WTC11 (cell line): Measurements from ENCODE around the gene PTPN3. TPM values are rescaled to one million over a fixed set of nuclear protein-coding genes. Genes with fewer than 3 reads are reported as not detected.

ENCODE experiments used
- ATAC-seq: fragments of 200-7000 bp; cut with Tn5 transposase; 2 replicates; pipeline ENCODE4 v1.10.0; 2021; ENCODE audit warnings: mild to moderate bottlenecking, moderate library complexity
- CTCF ChIA-PET: fragments of 300-600 bp; sonication (Branson Sonifier 250); formaldehyde crosslinking; loops from one replicate; lab custom pipeline; 2021; ENCODE audit warnings: antibody characterized with exemption; lab: Charles Lee
- POLR2A ChIA-PET: fragments of 350-600 bp; sonication (Branson Sonifier 250); formaldehyde crosslinking; loops from one replicate; lab custom pipeline; 2021; ENCODE audit warnings: antibody characterized with exemption; lab: Charles Lee
- DNase-seq: peaks from one replicate; pipeline ENCODE4 v3.0.0; 2021; ENCODE audit warnings: low spot score
- H3K27ac Mint-ChIP-seq: 2 replicates; pipeline ENCODE4 v1.8.0; 2021; ENCODE audit warnings: mixed read lengths
- H3K27me3 Mint-ChIP-seq: 2 replicates; pipeline ENCODE4 v1.8.0; 2021; ENCODE audit warnings: low read depth, mild to moderate bottlenecking, moderate library complexity, mixed read lengths
- H3K36me3 Mint-ChIP-seq: 2 replicates; pipeline ENCODE4 v1.8.0; 2021; ENCODE audit warnings: mixed read lengths
- H3K4me1 Mint-ChIP-seq: 2 replicates; pipeline ENCODE4 v1.8.0; 2022; ENCODE audit warnings: mixed read lengths
- H3K4me3 Mint-ChIP-seq: 2 replicates; pipeline ENCODE4 v1.8.0; 2021; ENCODE audit warnings: mild to moderate bottlenecking, moderate library complexity, mixed read lengths
- H3K9me3 Mint-ChIP-seq: 2 replicates; pipeline ENCODE4 v1.8.0; 2021; ENCODE audit warnings: mixed read lengths
- CREB1 ChIP-seq: sonication (generic); formaldehyde crosslinking; IDR thresholded peaks from 2 replicates; pipeline ENCODE4 v1.8.0; 2023; ENCODE audit warnings: mild to moderate bottlenecking, missing genetic modification reagents
- CREM ChIP-seq: sonication (generic); formaldehyde crosslinking; IDR thresholded peaks from 2 replicates; pipeline ENCODE4 v1.8.1; 2022; ENCODE audit warnings: mild to moderate bottlenecking, missing genetic modification reagents, moderate library complexity
- GABPB1 ChIP-seq: sonication (generic); formaldehyde crosslinking; IDR thresholded peaks from 2 replicates; pipeline ENCODE4 v1.8.1; 2023; ENCODE audit warnings: mild to moderate bottlenecking, missing genetic modification reagents
- HMGA2 ChIP-seq: fragments of 250-450 bp; sonication (Bioruptor Pico); IDR thresholded peaks from 2 replicates; pipeline ENCODE4 v1.4.0; 2021; ENCODE audit warnings: mild to moderate bottlenecking, moderate library complexity
- IRF2 ChIP-seq: sonication (generic); formaldehyde crosslinking; IDR thresholded peaks from 2 replicates; pipeline ENCODE4 v1.8.0; 2022; ENCODE audit warnings: low read depth, missing genetic modification reagents, borderline replicate concordance
- KAT7 ChIP-seq: sonication (generic); formaldehyde crosslinking; IDR thresholded peaks from 2 replicates; pipeline ENCODE4 v1.8.1; 2023; ENCODE audit warnings: missing genetic modification reagents, mild to moderate bottlenecking, borderline replicate concordance
- MXD4 ChIP-seq: fragments of 250-450 bp; sonication (Bioruptor Pico); IDR thresholded peaks from 2 replicates; pipeline ENCODE4 v1.8.0; 2021; ENCODE audit warnings: mild to moderate bottlenecking, moderate library complexity, borderline replicate concordance
- MYBL2 ChIP-seq: sonication (generic); formaldehyde crosslinking; IDR thresholded peaks from 2 replicates; pipeline ENCODE4 v1.8.1; 2023; ENCODE audit warnings: mild to moderate bottlenecking, moderate library complexity, missing genetic modification reagents
- NFE2L1 ChIP-seq: sonication (generic); formaldehyde crosslinking; IDR thresholded peaks from 2 replicates; pipeline ENCODE4 v1.8.1; 2023; ENCODE audit warnings: missing genetic modification reagents
- SP1 ChIP-seq: sonication (generic); formaldehyde crosslinking; conservative IDR thresholded peaks from 2 replicates; pipeline ENCODE4 v1.8.1; 2022; ENCODE audit warnings: missing genetic modification reagents
- ZNF138 ChIP-seq: sonication (generic); formaldehyde crosslinking; conservative IDR thresholded peaks from 2 replicates; pipeline ENCODE4 v1.8.1; 2022; ENCODE audit warnings: mild to moderate bottlenecking, moderate library complexity, missing genetic modification reagents
- ZNF396 ChIP-seq: fragments of 250-450 bp; sonication (Bioruptor Pico); IDR thresholded peaks from 2 replicates; pipeline ENCODE4 v1.8.0; 2021; ENCODE audit warnings: mild to moderate bottlenecking, moderate library complexity, borderline replicate concordance
- total RNA-seq: library from RNA; stranded (reverse); gene quantifications from 3 replicates; pipeline ENCODE4 v1.2.3, GENCODE V29; 2021
- TF ChIP-seq, protein P1 (sequence below): sonication (generic); formaldehyde crosslinking; IDR thresholded peaks from 2 replicates; pipeline ENCODE4 v1.8.0; 2022; ENCODE audit warnings: mild to moderate bottlenecking, missing genetic modification reagents
- TF ChIP-seq, protein P2 (sequence below): fragments of 200-600 bp; IDR thresholded peaks from 2 replicates; pipeline ENCODE4 v1.8.0; 2022; ENCODE audit warnings: antibody characterized with exemption
- TF ChIP-seq, protein P3 (sequence below): sonication (generic); formaldehyde crosslinking; IDR thresholded peaks from 2 replicates; pipeline ENCODE4 v1.8.1; 2023; ENCODE audit warnings: mild to moderate bottlenecking, moderate library complexity, missing genetic modification reagents
- TF ChIP-seq, protein P4 (sequence below): sonication (generic); formaldehyde crosslinking; conservative IDR thresholded peaks from 2 replicates; pipeline ENCODE4 v1.8.1; 2022; ENCODE audit warnings: mild to moderate bottlenecking, missing genetic modification reagents

Gene PTPN3
- total RNA-seq, 1 experiment from 2014 or later = 1.7 TPM

DNA sequence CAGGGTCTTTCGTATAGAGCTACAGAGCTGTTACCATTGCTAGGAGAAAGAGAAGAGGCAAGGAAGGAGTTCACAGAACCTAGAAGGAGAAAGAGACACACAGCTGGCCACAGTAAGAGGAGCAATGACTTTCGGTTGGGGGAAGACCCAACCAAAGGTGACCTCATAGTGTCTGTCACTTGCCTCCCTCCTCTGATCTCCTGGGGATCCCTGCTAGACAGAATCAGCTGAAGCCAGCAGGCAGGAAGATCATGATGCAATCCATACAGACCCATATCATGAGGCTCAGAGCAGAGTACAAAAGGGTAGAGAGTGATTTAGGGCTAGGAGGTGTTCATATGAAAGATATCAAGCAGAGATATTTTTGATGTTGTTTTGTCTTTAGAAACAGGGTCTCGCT lies 151.2 kb downstream of the PTPN3 start:
- ATAC-seq (no peak), DNase-seq (no peak)
- no peak overlapping the region for H3K27ac Mint-ChIP-seq
- H3K36me3 Mint-ChIP-seq = no peaks in the 10 kb centered on the region
- ChIA-PET POLR2A (no interaction called here), CTCF (interaction anchor here (2.9 kb wide), 1 partner anchor 64 kb away, joined by 29 read pairs; no protein-coding TSS in a partner anchor)
- TF ChIP-seq, protein P1, sequence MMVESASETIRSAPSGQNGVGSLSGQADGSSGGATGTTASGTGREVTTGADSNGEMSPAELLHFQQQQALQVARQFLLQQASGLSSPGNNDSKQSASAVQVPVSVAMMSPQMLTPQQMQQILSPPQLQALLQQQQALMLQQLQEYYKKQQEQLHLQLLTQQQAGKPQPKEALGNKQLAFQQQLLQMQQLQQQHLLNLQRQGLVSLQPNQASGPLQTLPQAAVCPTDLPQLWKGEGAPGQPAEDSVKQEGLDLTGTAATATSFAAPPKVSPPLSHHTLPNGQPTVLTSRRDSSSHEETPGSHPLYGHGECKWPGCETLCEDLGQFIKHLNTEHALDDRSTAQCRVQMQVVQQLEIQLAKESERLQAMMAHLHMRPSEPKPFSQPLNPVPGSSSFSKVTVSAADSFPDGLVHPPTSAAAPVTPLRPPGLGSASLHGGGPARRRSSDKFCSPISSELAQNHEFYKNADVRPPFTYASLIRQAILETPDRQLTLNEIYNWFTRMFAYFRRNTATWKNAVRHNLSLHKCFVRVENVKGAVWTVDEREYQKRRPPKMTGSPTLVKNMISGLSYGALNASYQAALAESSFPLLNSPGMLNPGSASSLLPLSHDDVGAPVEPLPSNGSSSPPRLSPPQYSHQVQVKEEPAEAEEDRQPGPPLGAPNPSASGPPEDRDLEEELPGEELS (CRISPR knock-in tag) = no peak
- TF ChIP-seq MXD4 (CRISPR knock-in tag) = no peak
- TF ChIP-seq GABPB1 = peak; percentile 58
- peaks cover 11% of the 10 kb centered on the region for H3K4me1 Mint-ChIP-seq
- H3K4me3 Mint-ChIP-seq = no peak overlapping the region
- no peaks in the 10 kb centered on the region; the same call in 1 of the 2 replicates for H3K27me3 Mint-ChIP-seq
- no peaks in the 10 kb centered on the region for H3K9me3 Mint-ChIP-seq

DNA sequence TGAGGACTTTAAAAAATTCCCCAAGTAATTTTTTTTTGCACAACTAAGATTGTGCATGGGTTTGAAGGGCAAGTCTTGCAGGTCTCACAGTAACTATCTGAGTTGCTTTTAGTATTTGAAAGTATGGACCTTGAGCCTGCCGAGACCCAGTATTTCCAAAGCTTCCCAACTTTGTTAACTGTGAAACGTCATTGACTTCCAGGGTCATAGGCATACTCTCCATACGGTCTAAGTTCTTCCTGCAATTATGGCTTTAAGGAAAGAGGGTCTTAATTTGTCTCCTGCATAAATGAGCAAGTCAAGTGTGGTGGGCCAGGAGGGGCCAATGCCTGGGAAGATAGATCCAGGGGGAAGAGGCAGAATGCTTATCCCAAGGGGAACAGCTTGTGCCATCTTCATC lies 153.2 kb downstream of the PTPN3 start:
- TF ChIP-seq CREM = no peak
- TF ChIP-seq GABPB1 = no peak
- H3K9me3 Mint-ChIP-seq = no peaks in the 10 kb centered on the region
- DNase-seq = no peak
- ChIA-PET CTCF (interaction anchor here (0.6 to 2.9 kb wide), 16 partner anchors 10 to 391 kb away, joined by 3 to 29 read pairs (median 8); no protein-coding TSS in a partner anchor), POLR2A (interaction anchor here (0.6 to 1.4 kb wide), 3 partner anchors 14 to 32 kb away, joined by 3 to 4 read pairs (median 3); no protein-coding TSS in a partner anchor)
- H3K36me3 Mint-ChIP-seq = no peaks in the 10 kb centered on the region
- no peaks in the 10 kb centered on the region; the same call in 1 of the 2 replicates for H3K27me3 Mint-ChIP-seq
- ATAC-seq = no peak
- no peak overlapping the region for H3K27ac Mint-ChIP-seq
- H3K4me1 Mint-ChIP-seq = peaks cover 11% of the 10 kb centered on the region
- H3K4me3 Mint-ChIP-seq = no peak overlapping the region

DNA sequence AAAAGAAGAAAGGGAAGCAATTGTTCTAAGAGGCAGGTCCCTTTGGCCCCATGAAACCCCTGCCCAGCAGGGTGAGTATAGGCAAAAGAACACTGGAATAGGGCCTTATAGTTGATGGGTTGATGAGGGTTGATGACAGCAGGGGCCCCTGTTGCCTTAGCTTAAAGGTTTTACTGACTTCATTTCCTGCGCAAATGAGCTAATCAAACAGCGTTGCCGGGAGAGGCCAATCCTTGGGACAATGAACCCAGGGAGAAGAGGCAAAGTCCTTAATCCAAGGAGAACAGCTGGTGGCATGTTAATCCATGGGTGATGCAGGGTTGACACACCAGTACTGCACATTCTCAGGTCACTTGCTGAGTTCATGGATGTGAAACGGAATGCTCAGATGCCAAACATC lies 155.2 kb downstream of the PTPN3 start:
- Mint-ChIP-seq H3K9me3 (no peaks in the 10 kb centered on the region), H3K36me3 (no peaks in the 10 kb centered on the region), H3K4me1 (peaks cover 15% of the 10 kb centered on the region), H3K27ac (no peak overlapping the region)
- no peak for DNase-seq
- ATAC-seq = no peak
- POLR2A ChIA-PET = no interaction called here
- TF ChIP-seq KAT7 = no peak
- no peak for TF ChIP-seq ZNF396 (CRISPR knock-in tag)
- TF ChIP-seq CREB1 (CRISPR knock-in tag) = no peak
- no peak for TF ChIP-seq HMGA2 (CRISPR knock-in tag)
- no peak for TF ChIP-seq SP1 (CRISPR knock-in tag)
- TF ChIP-seq NFE2L1 = no peak
- TF ChIP-seq, protein P2, sequence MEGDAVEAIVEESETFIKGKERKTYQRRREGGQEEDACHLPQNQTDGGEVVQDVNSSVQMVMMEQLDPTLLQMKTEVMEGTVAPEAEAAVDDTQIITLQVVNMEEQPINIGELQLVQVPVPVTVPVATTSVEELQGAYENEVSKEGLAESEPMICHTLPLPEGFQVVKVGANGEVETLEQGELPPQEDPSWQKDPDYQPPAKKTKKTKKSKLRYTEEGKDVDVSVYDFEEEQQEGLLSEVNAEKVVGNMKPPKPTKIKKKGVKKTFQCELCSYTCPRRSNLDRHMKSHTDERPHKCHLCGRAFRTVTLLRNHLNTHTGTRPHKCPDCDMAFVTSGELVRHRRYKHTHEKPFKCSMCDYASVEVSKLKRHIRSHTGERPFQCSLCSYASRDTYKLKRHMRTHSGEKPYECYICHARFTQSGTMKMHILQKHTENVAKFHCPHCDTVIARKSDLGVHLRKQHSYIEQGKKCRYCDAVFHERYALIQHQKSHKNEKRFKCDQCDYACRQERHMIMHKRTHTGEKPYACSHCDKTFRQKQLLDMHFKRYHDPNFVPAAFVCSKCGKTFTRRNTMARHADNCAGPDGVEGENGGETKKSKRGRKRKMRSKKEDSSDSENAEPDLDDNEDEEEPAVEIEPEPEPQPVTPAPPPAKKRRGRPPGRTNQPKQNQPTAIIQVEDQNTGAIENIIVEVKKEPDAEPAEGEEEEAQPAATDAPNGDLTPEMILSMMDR = no peak
- TF ChIP-seq, protein P3, sequence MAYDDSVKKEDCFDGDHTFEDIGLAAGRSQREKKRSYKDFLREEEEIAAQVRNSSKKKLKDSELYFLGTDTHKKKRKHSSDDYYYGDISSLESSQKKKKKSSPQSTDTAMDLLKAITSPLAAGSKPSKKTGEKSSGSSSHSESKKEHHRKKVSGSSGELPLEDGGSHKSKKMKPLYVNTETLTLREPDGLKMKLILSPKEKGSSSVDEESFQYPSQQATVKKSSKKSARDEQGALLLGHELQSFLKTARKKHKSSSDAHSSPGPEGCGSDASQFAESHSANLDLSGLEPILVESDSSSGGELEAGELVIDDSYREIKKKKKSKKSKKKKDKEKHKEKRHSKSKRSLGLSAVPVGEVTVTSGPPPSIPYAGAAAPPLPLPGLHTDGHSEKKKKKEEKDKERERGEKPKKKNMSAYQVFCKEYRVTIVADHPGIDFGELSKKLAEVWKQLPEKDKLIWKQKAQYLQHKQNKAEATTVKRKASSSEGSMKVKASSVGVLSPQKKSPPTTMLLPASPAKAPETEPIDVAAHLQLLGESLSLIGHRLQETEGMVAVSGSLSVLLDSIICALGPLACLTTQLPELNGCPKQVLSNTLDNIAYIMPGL = no peak
- no peak for TF ChIP-seq MYBL2 (CRISPR knock-in tag)
- no peak for TF ChIP-seq ZNF138 (CRISPR knock-in tag)
- TF ChIP-seq IRF2 (CRISPR knock-in tag) = no peak
- TF ChIP-seq, protein P4, sequence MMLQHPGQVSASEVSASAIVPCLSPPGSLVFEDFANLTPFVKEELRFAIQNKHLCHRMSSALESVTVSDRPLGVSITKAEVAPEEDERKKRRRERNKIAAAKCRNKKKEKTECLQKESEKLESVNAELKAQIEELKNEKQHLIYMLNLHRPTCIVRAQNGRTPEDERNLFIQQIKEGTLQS = no peak
- TF ChIP-seq CREM = no peak
- TF ChIP-seq, all 79 proteins: peak for 0
- CTCF ChIA-PET = interaction anchor here (0.7 kb wide), 1 partner anchor 59 kb away, joined by 3 read pairs; no protein-coding TSS in a partner anchor
- H3K4me3 Mint-ChIP-seq = no peak overlapping the region
- H3K27me3 Mint-ChIP-seq = no peaks in the 10 kb centered on the region
